Vein endothelial cell (primary cell): ENCODE data around the gene GRIK1. TPM values are rescaled to one million over a fixed set of nuclear protein-coding genes. Genes with fewer than 3 reads are reported as not detected.

Source experiments
- total RNA-seq: library from RNA; depleted of rRNA; stranded (reverse); fragments of >200 nt; gene quantifications from 2 replicates; pipeline ENCODE4 v1.2.3, GENCODE V29; 2012

GRIK1 gene
- not detected in 2 replicates for total RNA-seq

GRCh38 chr21:29939924-29940275, at the start of gene GRIK1:
TSS of gene GRIK1 (minus strand) at chr21:29939996.

Other genes with a start within 250 kb of the GRIK1 start
- not detected in 2 replicates for gene CLDN17, start 226.8 kb upstream of the GRIK1 start, total RNA-seq